SK-N-MC (cell line): ENCODE measurements around the gene TAF3.

Experiments
- EZH2 ChIP-seq: fragments of 200-600 bp; sonication (generic); IDR thresholded peaks from one replicate; pipeline ENCODE4 v1.6.1; 2017; ENCODE audit warnings: antibody characterized with exemption
- FOXP2 ChIP-seq: optimal IDR thresholded peaks from 2 replicates; pipeline ENCODE3; 2011; ENCODE audit warnings: mild to moderate bottlenecking, moderate library complexity; ENCODE audit not compliant: insufficient read depth; ENCODE audit errors: extremely low read length, control extremely low read depth
- POLR2AphosphoS5 ChIP-seq: IDR thresholded peaks from 2 replicates; pipeline ENCODE4 v1.6.1; 2012; ENCODE audit warnings: mild to moderate bottlenecking, low read depth, low read length, borderline replicate concordance

DNA sequence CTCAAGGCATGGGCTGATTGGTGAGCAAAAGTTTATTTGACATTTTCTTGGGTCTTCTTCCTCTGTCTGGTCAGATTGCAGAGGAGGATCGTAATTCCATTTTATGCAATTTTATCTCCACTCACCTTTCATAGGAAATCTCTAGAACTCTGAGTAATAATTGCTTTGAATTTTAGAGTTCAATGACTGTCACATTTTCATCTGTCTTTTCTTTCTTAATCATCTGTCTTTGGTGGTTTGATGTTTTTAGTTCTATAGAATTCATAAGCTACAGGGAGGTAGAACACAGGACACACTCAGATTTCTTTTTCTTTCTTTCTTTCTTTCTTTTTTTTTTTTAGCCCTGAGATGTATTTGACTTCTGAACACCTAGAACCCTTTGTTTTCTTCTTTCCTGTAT lies 247.8 kb downstream of the TAF3 start:
- TF ChIP-seq EZH2 (no peak), POLR2AphosphoS5 (no peak), FOXP2 (no peak)
